ENCODE results near the gene MRI1. TPM values are rescaled to one million over a fixed set of nuclear protein-coding genes. Genes with fewer than 3 reads are reported as not detected.
"Not testable (repeated sequence)": the region's sequence is repeated elsewhere in the genome, so short reads cannot be mapped to it uniquely, and the experiment has no call there.

Gene MRI1
- total RNA-seq, 1 experiment from 2014 or later, result 33.8 TPM

DNA sequence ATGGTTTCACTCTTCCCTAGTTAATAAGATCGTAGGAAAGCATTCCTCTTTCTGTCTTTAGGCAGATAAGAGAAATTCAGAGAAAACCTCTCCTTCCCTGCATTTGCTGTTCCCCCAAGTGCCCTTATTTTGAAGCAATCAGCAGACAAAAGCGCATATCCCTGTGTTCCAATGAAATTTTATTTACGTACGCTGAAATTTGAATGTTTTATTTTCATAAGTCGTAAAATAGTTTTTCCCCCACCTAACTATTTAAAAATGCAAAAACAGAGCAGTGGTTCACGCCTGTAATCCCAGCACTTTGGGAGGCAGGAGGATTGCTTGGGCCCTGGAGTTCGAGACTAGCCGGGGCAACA is 17.2 kb upstream of the MRI1 start:
- TF ChIP-seq, protein P1, sequence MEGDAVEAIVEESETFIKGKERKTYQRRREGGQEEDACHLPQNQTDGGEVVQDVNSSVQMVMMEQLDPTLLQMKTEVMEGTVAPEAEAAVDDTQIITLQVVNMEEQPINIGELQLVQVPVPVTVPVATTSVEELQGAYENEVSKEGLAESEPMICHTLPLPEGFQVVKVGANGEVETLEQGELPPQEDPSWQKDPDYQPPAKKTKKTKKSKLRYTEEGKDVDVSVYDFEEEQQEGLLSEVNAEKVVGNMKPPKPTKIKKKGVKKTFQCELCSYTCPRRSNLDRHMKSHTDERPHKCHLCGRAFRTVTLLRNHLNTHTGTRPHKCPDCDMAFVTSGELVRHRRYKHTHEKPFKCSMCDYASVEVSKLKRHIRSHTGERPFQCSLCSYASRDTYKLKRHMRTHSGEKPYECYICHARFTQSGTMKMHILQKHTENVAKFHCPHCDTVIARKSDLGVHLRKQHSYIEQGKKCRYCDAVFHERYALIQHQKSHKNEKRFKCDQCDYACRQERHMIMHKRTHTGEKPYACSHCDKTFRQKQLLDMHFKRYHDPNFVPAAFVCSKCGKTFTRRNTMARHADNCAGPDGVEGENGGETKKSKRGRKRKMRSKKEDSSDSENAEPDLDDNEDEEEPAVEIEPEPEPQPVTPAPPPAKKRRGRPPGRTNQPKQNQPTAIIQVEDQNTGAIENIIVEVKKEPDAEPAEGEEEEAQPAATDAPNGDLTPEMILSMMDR (conservative IDR thresholded peaks at IDR 0.05), result no peak
- TF ChIP-seq EZH2 (IDR thresholded peaks at IDR 0.05; ENCODE audit: low read depth), result no peak
- ChIA-PET CTCF (no interaction called here), POLR2A (ENCODE audit: unreplicated experiment) (interaction anchor here (0.5 to 1.2 kb wide), 3 partner anchors 16 to 105 kb away, joined by 3 to 7 read pairs (median 6); no protein-coding TSS in a partner anchor)
- peak overlapping the region; percentile 64 for H3K4me2 ChIP-seq
- H3K9me3 ChIP-seq (ENCODE audit: insufficient read depth, low read depth), result no peaks in the 10 kb centered on the region
- H3F3A ChIP-seq (ENCODE audit: insufficient read depth, low read depth), result peaks cover 36% of the 10 kb centered on the region; the same call in 1 of the 2 replicates
- intact Hi-C loops (cut with micrococcal nuclease; ENCODE audit: unreplicated experiment), result loop anchor here (1.0 kb wide), 1 partner anchor 16 kb away; no protein-coding TSS in a partner anchor
- H3K79me2 ChIP-seq (ENCODE audit: low read depth), result peaks cover 21% of the 10 kb centered on the region
- H4K20me1 ChIP-seq (ENCODE audit: insufficient read depth), result no peaks in the 10 kb centered on the region
- H2AFZ ChIP-seq, result peak overlapping the region; percentile 53; the same call in 1 of the 2 replicates
- H3K4me3 ChIP-seq, result peak overlapping the region; percentile 48; the same call in 1 of the 2 replicates
- H3K4me1 ChIP-seq (replicated peaks; ENCODE audit: insufficient read depth), result peaks cover 23% of the 10 kb centered on the region
- H3K27me3 ChIP-seq (ENCODE audit: insufficient read depth, low read depth), result no peaks in the 10 kb centered on the region
- no peak for DNase-seq
- BruUV-seq (replicated peaks), result TSS peak; percentile 69
- H3K36me3 ChIP-seq (ENCODE audit: low read depth), result no peaks in the 10 kb centered on the region
- no peak overlapping the region for H3K27ac ChIP-seq
- no peaks in the 10 kb centered on the region for H3K9me2 ChIP-seq (ENCODE audit: insufficient read depth)

DNA sequence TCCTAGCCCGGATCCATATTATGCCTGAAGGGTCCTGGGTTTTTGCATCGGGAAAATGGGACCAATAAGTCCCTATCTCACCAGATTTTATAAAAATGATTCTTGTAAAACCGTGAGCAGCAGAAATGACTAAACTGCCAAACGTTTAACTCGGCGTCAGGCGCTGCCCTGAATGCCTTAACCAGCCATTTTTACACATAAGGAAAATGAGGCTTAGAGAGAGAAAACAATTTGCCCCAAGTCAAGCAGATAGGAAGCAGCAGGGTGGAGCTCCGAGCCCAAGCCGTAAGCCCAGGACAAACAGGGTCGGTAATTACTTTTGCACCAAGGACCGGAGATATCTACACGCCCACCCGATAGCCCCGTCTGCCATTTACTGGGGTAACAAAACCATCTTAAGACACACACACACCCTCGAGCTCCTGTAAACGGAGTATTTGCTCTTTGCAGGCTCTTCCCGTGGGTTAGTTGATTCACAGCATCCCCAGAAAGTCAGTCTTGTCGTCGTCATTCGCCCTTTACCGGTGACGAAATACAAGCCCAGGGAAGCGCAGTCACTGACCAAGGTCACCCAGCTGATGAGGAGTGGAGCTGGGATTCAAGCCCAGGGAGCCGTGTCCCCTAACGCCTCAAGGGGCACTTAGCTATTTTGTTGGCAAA is 16.0 kb upstream of the MRI1 start:
- BruUV-seq (replicated peaks), result TSS peak; percentile 82
- no peaks in the 10 kb centered on the region for H3K9me2 ChIP-seq (ENCODE audit: insufficient read depth)
- peak overlapping the region; percentile 94 for H2AFZ ChIP-seq
- H3K36me3 ChIP-seq (ENCODE audit: low read depth), result no peaks in the 10 kb centered on the region
- no peaks in the 10 kb centered on the region for H3K9me3 ChIP-seq (ENCODE audit: insufficient read depth, low read depth)
- peaks cover 21% of the 10 kb centered on the region for H3K79me2 ChIP-seq (ENCODE audit: low read depth)
- H3F3A ChIP-seq (ENCODE audit: insufficient read depth, low read depth), result peaks cover 24% of the 10 kb centered on the region; the same call in 1 of the 2 replicates
- H3K4me3 ChIP-seq, result peak overlapping the region; percentile 94
- intact Hi-C loops (cut with micrococcal nuclease; ENCODE audit: unreplicated experiment), result no loop called here
- H3K4me2 ChIP-seq, result peak overlapping the region; percentile 83
- CTCF ChIA-PET, result interaction anchor here (0.5 to 0.6 kb wide), 2 partner anchors 25 to 117 kb away, joined by 3 to 5 read pairs; no protein-coding TSS in a partner anchor
- TF ChIP-seq, protein P1 (conservative IDR thresholded peaks at IDR 0.05), result no peak
- TF ChIP-seq EZH2 (IDR thresholded peaks at IDR 0.05; ENCODE audit: low read depth), result no peak
- peaks cover 11% of the 10 kb centered on the region for H3K4me1 ChIP-seq (replicated peaks; ENCODE audit: insufficient read depth)
- POLR2A ChIA-PET (ENCODE audit: unreplicated experiment), result interaction anchor here (0.6 to 1.2 kb wide), 4 partner anchors 9 to 159 kb away, joined by 3 to 7 read pairs (median 6); no protein-coding TSS in a partner anchor
- peak overlapping the region; percentile 61 for H3K27ac ChIP-seq
- H4K20me1 ChIP-seq (ENCODE audit: insufficient read depth), result no peaks in the 10 kb centered on the region
- peak in 1 of 2 experiments; percentile 36 for DNase-seq
- no peaks in the 10 kb centered on the region for H3K27me3 ChIP-seq (ENCODE audit: insufficient read depth, low read depth)

DNA sequence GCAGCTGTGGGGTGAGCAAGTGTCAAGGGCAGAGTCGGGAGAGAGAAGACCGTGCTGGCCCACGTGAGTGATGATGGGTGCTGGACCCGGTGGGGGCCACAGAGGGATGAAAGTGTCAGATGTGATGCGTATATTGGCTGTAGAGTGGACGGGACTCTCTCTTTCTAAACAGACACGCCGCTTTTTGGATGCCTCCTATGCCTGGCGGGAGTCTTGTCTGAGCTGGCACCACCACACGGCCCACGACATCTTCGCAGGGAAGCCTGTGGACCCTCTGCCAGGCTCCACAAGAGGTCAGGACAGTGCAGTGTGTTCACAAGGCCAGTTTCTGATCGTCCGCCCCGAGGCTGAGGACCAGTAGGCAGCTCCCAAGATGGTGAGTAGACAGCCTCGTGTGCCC is 12.9 kb upstream of the MRI1 start:
- intact Hi-C loops (cut with micrococcal nuclease; ENCODE audit: unreplicated experiment), result no loop called here
- Histone ChIP-seq H3K9me2 (ENCODE audit: insufficient read depth) (no peaks in the 10 kb centered on the region), H3F3A (ENCODE audit: insufficient read depth, low read depth) (peaks cover 19% of the 10 kb centered on the region; the same call in 1 of the 2 replicates), H3K4me3 (no peak overlapping the region), H3K9me3 (ENCODE audit: insufficient read depth, low read depth) (no peaks in the 10 kb centered on the region), H3K79me2 (ENCODE audit: low read depth) (peaks cover 21% of the 10 kb centered on the region), H3K36me3 (ENCODE audit: low read depth) (0 out of 2 replicates have a peak, but pooled peaks cover 8% of the 10 kb centered on the region), H2AFZ (no peak overlapping the region), H3K4me2 (no peak overlapping the region), H4K20me1 (ENCODE audit: insufficient read depth) (no peaks in the 10 kb centered on the region), H3K27ac (no peak overlapping the region), H3K4me1 (replicated peaks; ENCODE audit: insufficient read depth) (peaks cover 8% of the 10 kb centered on the region), H3K27me3 (ENCODE audit: insufficient read depth, low read depth) (no peaks in the 10 kb centered on the region)
- POLR2A ChIA-PET (ENCODE audit: unreplicated experiment), result no interaction called here
- CTCF ChIA-PET, result no interaction called here
- peak in 1 of 2 experiments; percentile 22 for DNase-seq
- BruUV-seq (replicated peaks), result no TSS peak
- no peak for TF ChIP-seq EZH2 (IDR thresholded peaks at IDR 0.05; ENCODE audit: low read depth)
- TF ChIP-seq, protein P1 (conservative IDR thresholded peaks at IDR 0.05), result no peak

DNA sequence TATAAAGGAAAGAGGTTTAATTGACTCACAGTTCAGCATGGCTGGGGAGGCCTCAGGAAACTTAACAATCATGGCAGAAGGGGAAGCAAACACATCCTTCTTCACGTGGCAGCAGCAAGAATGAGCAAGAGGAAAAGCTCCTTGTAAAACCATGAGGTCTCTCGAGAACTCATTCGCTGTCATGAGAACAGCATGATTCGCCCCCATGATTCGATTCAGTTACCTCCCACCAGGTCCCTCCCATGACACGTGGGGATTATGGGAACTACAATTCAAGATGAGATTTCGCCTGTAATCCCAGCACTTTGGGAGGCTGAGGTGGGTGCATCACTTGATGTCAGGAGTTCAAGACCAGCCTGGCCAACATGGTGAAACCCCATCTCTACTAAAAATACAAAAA is 10.7 kb upstream of the MRI1 start:
- DNase-seq; H3K4me1 ChIP-seq (replicated peaks; ENCODE audit: insufficient read depth); intact Hi-C loops (cut with micrococcal nuclease; ENCODE audit: unreplicated experiment); H3K9me2 ChIP-seq (ENCODE audit: insufficient read depth); H3K27me3 ChIP-seq (ENCODE audit: insufficient read depth, low read depth); CTCF ChIA-PET; H2AFZ ChIP-seq; POLR2A ChIA-PET (ENCODE audit: unreplicated experiment); H3K9me3 ChIP-seq (ENCODE audit: insufficient read depth, low read depth); H3K27ac ChIP-seq; H3K4me2 ChIP-seq; BruUV-seq (replicated peaks); H3F3A ChIP-seq (ENCODE audit: insufficient read depth, low read depth); H3K4me3 ChIP-seq; H4K20me1 ChIP-seq (ENCODE audit: insufficient read depth): not testable (repeated sequence)
- Histone ChIP-seq H3K79me2 (ENCODE audit: low read depth) (peaks cover 14% of the 10 kb centered on the region), H3K36me3 (ENCODE audit: low read depth) (peaks cover 14% of the 10 kb centered on the region; the same call in 1 of the 2 replicates)
